Measurements from ENCODE around the gene SMAD9. TPM values are rescaled to one million over a fixed set of nuclear protein-coding genes. Genes with fewer than 3 reads are reported as not detected.

The SMAD9 gene
- total and polyA plus RNA-seq, 2 of the 8 experiments (the other 6 are each of a cell fraction or from before 2014, with no cell fraction given), result 0.45 to 1.0 TPM

GRCh38 chr13:36834299-36834698 lies 85.7 kb downstream of the SMAD9 start:
- H3K9ac ChIP-seq (replicated peaks in 1 of 4; ENCODE audit: extremely low read depth in 1 of 4, low read depth in 3 of 4, low read length in 3 of 4), result no peak overlapping the region
- no peak overlapping the region for H2AFZ ChIP-seq (ENCODE audit: low read length)
- H3K4ac ChIP-seq (replicated peaks; ENCODE audit: insufficient read length, low read depth, low read length), result no peak overlapping the region
- POLR2A ChIA-PET (ENCODE audit: partially characterized antibody), result no interaction called here
- H2BK12ac ChIP-seq (ENCODE audit: low read depth, low read length), result no peak overlapping the region
- peaks cover 0 to 2% of the 10 kb centered on the region in 2 experiments for H4K20me1 ChIP-seq (replicated peaks in 1 of 2; ENCODE audit: control insufficient read depth in 1 of 2, insufficient read depth in 2 of 2, low read length in 2 of 2)
- no peaks in the 10 kb centered on the region; a peak in 1 of 8 replicates for H3K36me3 ChIP-seq (ENCODE audit: control insufficient read depth in 2 of 4, insufficient read depth in 4 of 4, low read length in 3 of 4)
- H3K23ac ChIP-seq (ENCODE audit: insufficient read length), result no peak overlapping the region
- no peak overlapping the region for H3K14ac ChIP-seq (ENCODE audit: insufficient read length)
- no peak overlapping the region for H3K56ac ChIP-seq (replicated peaks; ENCODE audit: insufficient read length, low read depth, low read length)
- no peak overlapping the region for H2AK5ac ChIP-seq (ENCODE audit: low read depth, low read length)
- no peak overlapping the region for H3K27ac ChIP-seq (ENCODE audit: low read depth, low read length)
- H4K91ac ChIP-seq (replicated peaks; ENCODE audit: insufficient read length, low read length), result no peak overlapping the region
- H2BK120ac ChIP-seq (replicated peaks; ENCODE audit: low read depth, low read length), result no peak overlapping the region
- no peak for FAIRE-seq
- no peak overlapping the region for H3K4me2 ChIP-seq (ENCODE audit: insufficient read depth in 1 of 2, low read depth in 2 of 2, low read length in 2 of 2)
- H4K8ac ChIP-seq (ENCODE audit: extremely low read depth, insufficient read depth, low read length), result no peak overlapping the region
- no peaks in the 10 kb centered on the region for H3K79me2 ChIP-seq (ENCODE audit: control insufficient read depth in 1 of 2, insufficient read depth in 2 of 2, low read length in 2 of 2)
- 97% methylated on average over 3 of the region's 3 CpGs; no CpG with 5 or more reads in 1 of the 2 experiments for WGBS, 2 experiments (ENCODE audit: extremely low coverage in 1 of 2, insufficient coverage in 1 of 2, insufficient read length in 1 of 2, insufficient replicate concordance in 2 of 2, low coverage in 1 of 2, low lambda C conversion rate in 2 of 2, missing lambda C conversion rate in 1 of 2)
- no peak overlapping the region for H3K4me3 ChIP-seq (ENCODE audit: extremely low read depth in 1 of 4, insufficient read depth in 2 of 4, low read depth in 3 of 4, low read length in 4 of 4)
- H3K18ac ChIP-seq (ENCODE audit: extremely low read depth, low read length), result no peak overlapping the region
- H4K5ac ChIP-seq (ENCODE audit: insufficient read length, low read depth, low read length), result no peak overlapping the region
- H3K79me1 ChIP-seq (ENCODE audit: low read depth, low read length), result no peaks in the 10 kb centered on the region
- H3K27me3 ChIP-seq (replicated peaks in 1 of 4; ENCODE audit: control insufficient read depth in 3 of 4, extremely low read depth in 1 of 4, insufficient read depth in 3 of 4, low read length in 3 of 4), result no peaks in the 10 kb centered on the region
- H3K4me1 ChIP-seq (replicated peaks in 1 of 4; ENCODE audit: control insufficient read depth in 3 of 4, insufficient read depth in 4 of 4, low read length in 3 of 4), result no peaks in the 10 kb centered on the region
- no peak overlapping the region for H2BK20ac ChIP-seq (ENCODE audit: low read length)
- H2BK5ac ChIP-seq (ENCODE audit: low read depth, low read length), result no peak overlapping the region
- no peaks in the 10 kb centered on the region for H3K23me2 ChIP-seq (ENCODE audit: low read depth, low read length)
- no peak for DNase-seq (ENCODE audit: low read depth in 1 of 2, low spot score in 2 of 2)
- no peaks in the 10 kb centered on the region for H3K9me3 ChIP-seq (ENCODE audit: insufficient read depth in 2 of 2, low read depth in 1 of 2, low read length in 1 of 2)
- no peak overlapping the region for H2BK15ac ChIP-seq (ENCODE audit: low read length)
- CTCF ChIA-PET (ENCODE audit: partially characterized antibody), result interaction anchor here (1.1 to 1.9 kb wide), 2 partner anchors 14 to 24 kb away, joined by 3 to 6 read pairs; no protein-coding TSS in a partner anchor
- no peak for TF ChIP-seq JUND (IDR thresholded peaks at IDR 0.05; ENCODE audit: low read length)
- no peak for TF ChIP-seq ATF2 (IDR thresholded peaks at IDR 0.05; ENCODE audit: low read length)
- TF ChIP-seq EGR1 (IDR thresholded peaks at IDR 0.05; ENCODE audit: borderline replicate concordance, low read depth, low read length), result no peak
- no peak for TF ChIP-seq EZH2 (IDR thresholded peaks at IDR 0.05; ENCODE audit: low read depth, low read length, severe bottlenecking)
